K562 (cell line): Measurements from ENCODE around the gene HBEGF.

Source experiments
- BHLHE40 ChIP-seq: IDR thresholded peaks from 2 replicates; pipeline ENCODE4 v1.6.1; 2011; ENCODE audit warnings: low read length, improper control_type of control experiment
- FOXP1 ChIP-seq: sonication (generic); formaldehyde crosslinking; IDR thresholded peaks from 2 replicates; pipeline ENCODE4 v1.8.0; 2022; ENCODE audit warnings: mild to moderate bottlenecking, missing genetic modification reagents
- HDAC2 ChIP-seq: fragments of 450-650 bp; IDR thresholded peaks from 2 replicates; pipeline ENCODE4 v1.6.1; 2016; ENCODE audit warnings: mild to moderate bottlenecking
- POLR2A ChIP-seq: fragments of 450-650 bp; conservative IDR thresholded peaks from 2 replicates; pipeline ENCODE4 v1.6.1; 2016
- POLR2AphosphoS5 ChIP-seq: IDR thresholded peaks from 2 replicates; pipeline ENCODE4 v1.6.1; 2011; ENCODE audit warnings: mild to moderate bottlenecking, low read depth, low read length, moderate library complexity; ENCODE audit not compliant: control insufficient read depth, insufficient read depth
- SMAD4 ChIP-seq: fragments of 250-450 bp; sonication (Bioruptor Pico); conservative IDR thresholded peaks from 2 replicates; pipeline ENCODE4 v1.8.0; 2021; ENCODE audit warnings: inconsistent platforms, mild to moderate bottlenecking, moderate library complexity
- SMC3 ChIP-seq: conservative IDR thresholded peaks from 2 replicates; pipeline ENCODE4 v1.6.1; 2011; ENCODE audit warnings: low read depth, low read length, improper control_type of control experiment; ENCODE audit not compliant: insufficient read depth
- TAF1 ChIP-seq: IDR thresholded peaks from 2 replicates; pipeline ENCODE4 v1.6.1; 2011; ENCODE audit warnings: mild to moderate bottlenecking, low read length, moderate library complexity; ENCODE audit not compliant: insufficient read depth, control insufficient read depth, severe bottlenecking; ENCODE audit errors: extremely low read depth
- ZC3H8 ChIP-seq: fragments of 450-650 bp; IDR thresholded peaks from 2 replicates; pipeline ENCODE4 v1.6.1; 2017
- ZNF354B ChIP-seq: fragments of 250-450 bp; sonication (Bioruptor Pico); IDR thresholded peaks from 2 replicates; pipeline ENCODE4 v1.4.0; 2020
- TF ChIP-seq, protein P1 (sequence below), 2 experiments: fragments of 450-650 bp; formaldehyde crosslinking in 1 of 2; IDR thresholded peaks; 2 replicates each; pipeline versions ENCODE4 v1.4.0 to v1.6.1; 2014 to 2020; ENCODE audit warnings: mild to moderate bottlenecking in 2 of 2, borderline replicate concordance in 1 of 2, low read depth in 1 of 2

DNA sequence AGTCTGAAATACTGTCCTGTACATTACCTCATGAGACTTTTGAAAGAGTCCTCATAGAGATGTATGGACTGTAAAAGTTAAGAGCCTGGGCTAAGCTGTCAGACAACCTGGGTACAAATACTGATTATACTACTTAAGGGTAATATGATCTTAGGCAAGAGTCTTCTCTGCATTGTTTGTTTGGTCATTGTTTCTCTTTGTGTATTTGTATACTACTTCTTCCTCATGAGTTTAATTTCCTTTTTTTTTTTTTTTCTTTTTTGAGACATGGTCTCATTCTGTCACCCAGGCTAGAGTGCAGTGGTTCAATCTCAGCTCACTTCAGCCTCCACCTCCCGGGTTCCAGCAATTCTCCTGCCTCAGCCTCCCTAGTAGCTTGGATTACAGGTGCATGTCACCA, 40.9 kb downstream of the HBEGF start:
- TF ChIP-seq BHLHE40 (no peak), POLR2AphosphoS5 (no peak), HDAC2 (no peak), POLR2A (no peak), TAF1 (no peak), FOXP1 (CRISPR knock-in tag) (no peak), SMAD4 (no peak), ZC3H8 (no peak), ZNF354B (CRISPR knock-in tag) (no peak), SMC3 (no peak)
- TF ChIP-seq, protein P1, sequence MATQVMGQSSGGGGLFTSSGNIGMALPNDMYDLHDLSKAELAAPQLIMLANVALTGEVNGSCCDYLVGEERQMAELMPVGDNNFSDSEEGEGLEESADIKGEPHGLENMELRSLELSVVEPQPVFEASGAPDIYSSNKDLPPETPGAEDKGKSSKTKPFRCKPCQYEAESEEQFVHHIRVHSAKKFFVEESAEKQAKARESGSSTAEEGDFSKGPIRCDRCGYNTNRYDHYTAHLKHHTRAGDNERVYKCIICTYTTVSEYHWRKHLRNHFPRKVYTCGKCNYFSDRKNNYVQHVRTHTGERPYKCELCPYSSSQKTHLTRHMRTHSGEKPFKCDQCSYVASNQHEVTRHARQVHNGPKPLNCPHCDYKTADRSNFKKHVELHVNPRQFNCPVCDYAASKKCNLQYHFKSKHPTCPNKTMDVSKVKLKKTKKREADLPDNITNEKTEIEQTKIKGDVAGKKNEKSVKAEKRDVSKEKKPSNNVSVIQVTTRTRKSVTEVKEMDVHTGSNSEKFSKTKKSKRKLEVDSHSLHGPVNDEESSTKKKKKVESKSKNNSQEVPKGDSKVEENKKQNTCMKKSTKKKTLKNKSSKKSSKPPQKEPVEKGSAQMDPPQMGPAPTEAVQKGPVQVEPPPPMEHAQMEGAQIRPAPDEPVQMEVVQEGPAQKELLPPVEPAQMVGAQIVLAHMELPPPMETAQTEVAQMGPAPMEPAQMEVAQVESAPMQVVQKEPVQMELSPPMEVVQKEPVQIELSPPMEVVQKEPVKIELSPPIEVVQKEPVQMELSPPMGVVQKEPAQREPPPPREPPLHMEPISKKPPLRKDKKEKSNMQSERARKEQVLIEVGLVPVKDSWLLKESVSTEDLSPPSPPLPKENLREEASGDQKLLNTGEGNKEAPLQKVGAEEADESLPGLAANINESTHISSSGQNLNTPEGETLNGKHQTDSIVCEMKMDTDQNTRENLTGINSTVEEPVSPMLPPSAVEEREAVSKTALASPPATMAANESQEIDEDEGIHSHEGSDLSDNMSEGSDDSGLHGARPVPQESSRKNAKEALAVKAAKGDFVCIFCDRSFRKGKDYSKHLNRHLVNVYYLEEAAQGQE (IDR thresholded peaks at IDR 0.05; ENCODE audit: borderline replicate concordance): no peak
- TF ChIP-seq, protein P1 (CRISPR knock-in tag; IDR thresholded peaks at IDR 0.05; ENCODE audit: low read depth): no peak
